Panc1 (cell line): Measurements from ENCODE around the gene TMEM185A.
"Not testable (repeated sequence)": the region's sequence is repeated elsewhere in the genome, so short reads cannot be mapped to it uniquely, and the experiment has no call there.

Experiments
- CTCF ChIP-seq: fragments of 450-650 bp; IDR thresholded peaks from 2 replicates; pipeline ENCODE4 v1.5.1; 2017; ENCODE audit warnings: mild to moderate bottlenecking
- POLR2AphosphoS5 ChIP-seq: IDR thresholded peaks from 2 replicates; pipeline ENCODE4 v1.6.1; 2012; ENCODE audit warnings: mild to moderate bottlenecking, low read depth, low read length, moderate library complexity
- REST ChIP-seq, 2 experiments: IDR thresholded peaks; 2 replicates each; pipeline ENCODE4 v1.6.1; 2011 to 2012; ENCODE audit warnings: low read depth in 2 of 2, control low read depth in 1 of 2, low read length in 1 of 2, mild to moderate bottlenecking in 1 of 2, moderate library complexity in 1 of 2; ENCODE audit not compliant: insufficient read depth in 1 of 2
- SIN3A ChIP-seq: IDR thresholded peaks from 2 replicates; pipeline ENCODE4 v1.6.1; 2012; ENCODE audit warnings: low read depth, mild to moderate bottlenecking, low read length, moderate library complexity, borderline replicate concordance; ENCODE audit not compliant: insufficient read depth
- TCF7L2 ChIP-seq: IDR thresholded peaks from 2 replicates; pipeline ENCODE4 v1.6.1; 2011; ENCODE audit warnings: mild to moderate bottlenecking, low read depth, low read length, inconsistent platforms

- TF ChIP-seq CTCF; POLR2AphosphoS5; TCF7L2; REST (IDR thresholded peaks at IDR 0.05; ENCODE audit: insufficient read depth in 1 of 2, low read depth in 2 of 2, low read length in 1 of 2); SIN3A: not testable (repeated sequence)
Measured at GRCh38 chrX:149585631-149586030, 46.0 kb downstream of the TMEM185A start.
